K562 (cell line): ENCODE measurements around the gene NUP62. TPM values are rescaled to one million over a fixed set of nuclear protein-coding genes. Genes with fewer than 3 reads are reported as not detected.

Source experiments
- ATAC-seq: fragments of 200-7000 bp; cut with Tn5 transposase; 3 replicates; pipeline ENCODE4 v1.9.1; 2020; ENCODE audit warnings: moderate library complexity
- BruUV-seq: library from RNA; stranded (reverse); fragments of 400-500 nt; replicated peaks from 2 replicates; lab custom pipeline; 2021; lab: Mats Ljungman, UMichigan
- CTCF ChIA-PET: fragments of 300-600 bp; formaldehyde crosslinking; extraction: SDS; loops from one replicate; lab custom pipeline; 2021; ENCODE audit warnings: low intra/inter-chr PET ratio; lab: Yijun Ruan, JAX
- POLR2A ChIA-PET: fragments of 300-600, 350-650 bp; sonication (Branson Sonifier 250); formaldehyde crosslinking; extraction: SDS; loops from one replicate; lab custom pipeline; 2021; ENCODE audit warnings: antibody characterized with exemption, inconsistent platforms; lab: Yijun Ruan, JAX
- DNase-seq, 4 experiments: peaks; one replicate each; pipeline versions ENCODE4 v3.0.0 to v3.0.0-alpha.2; 2011 to 2018; ENCODE audit warnings: low spot score in 3 of 4, mixed read lengths in 3 of 4; ENCODE audit errors: extremely low read depth in 1 of 4
- FAIRE-seq: peaks from 2 replicates; lab custom pipeline; 2011; peaks lifted over from hg19 to GRCh38; lab: Jason Lieb, UNC
- H2AFZ ChIP-seq: 2 replicates; pipeline ENCODE4 v1.6.0; 2011; ENCODE audit warnings: low read depth, low read length, control low read depth, inconsistent platforms
- H3K27ac ChIP-seq: fragments of 200-600 bp; 3 replicates; pipeline ENCODE4 v1.8.0; 2011; ENCODE audit warnings: low read depth, mild to moderate bottlenecking, control low read depth, inconsistent platforms, low read length, moderate library complexity, mixed read lengths; ENCODE audit errors: extremely low read depth
- H3K27me3 ChIP-seq, 2 experiments: fragments of 300-600 bp in 1 of 2; 2 replicates in 1 of 2; 3 replicates in 1 of 2; pipeline versions ENCODE4 v1.6.0 to v1.8.0; 2011; ENCODE audit warnings: inconsistent platforms in 2 of 2, low read length in 2 of 2, mild to moderate bottlenecking in 1 of 2, mixed read lengths in 1 of 2, moderate library complexity in 1 of 2; ENCODE audit not compliant: control insufficient read depth in 2 of 2, insufficient read depth in 2 of 2
- H3K36me3 ChIP-seq: fragments of 300-600 bp; 3 replicates; pipeline ENCODE4 v1.8.0; 2011; ENCODE audit warnings: mild to moderate bottlenecking, low read length, inconsistent platforms; ENCODE audit not compliant: control insufficient read depth, insufficient read depth
- H3K4me1 ChIP-seq, 2 experiments: fragments of 200-600 bp in 1 of 2; replicated peaks in 1 of 2; 2 replicates in 1 of 2; 3 replicates in 1 of 2; pipeline versions ENCODE4 v1.5.1 to v1.8.0; 2011; ENCODE audit warnings: inconsistent platforms in 2 of 2, low read length in 2 of 2, mild to moderate bottlenecking in 1 of 2, mixed read lengths in 1 of 2, moderate library complexity in 1 of 2; ENCODE audit not compliant: control insufficient read depth in 2 of 2, insufficient read depth in 2 of 2
- H3K4me2 ChIP-seq: 2 replicates; pipeline ENCODE4 v1.6.1; 2011; ENCODE audit warnings: low read length, control low read depth, inconsistent platforms, mixed read lengths; ENCODE audit not compliant: insufficient read depth
- H3K4me3 ChIP-seq: fragments of 200-600 bp; sonication (generic), shearing (Covaris generic); 2 replicates; pipeline ENCODE4 v1.5.1; 2016; ENCODE audit warnings: control low read depth, inconsistent platforms
- H3K79me2 ChIP-seq: fragments of 200-600 bp; 3 replicates; pipeline ENCODE4 v1.8.0; 2011; ENCODE audit warnings: low read length, inconsistent platforms; ENCODE audit not compliant: control insufficient read depth, insufficient read depth
- H3K9ac ChIP-seq, 2 experiments: 2 replicates each; pipeline versions ENCODE4 v1.6.0 to v1.6.1; 2011; ENCODE audit warnings: low read depth in 2 of 2, low read length in 2 of 2, control low read depth in 1 of 2, inconsistent platforms in 1 of 2, mild to moderate bottlenecking in 1 of 2, mixed read lengths in 1 of 2; ENCODE audit not compliant: insufficient read depth in 1 of 2
- H3K9me1 ChIP-seq: one replicate; pipeline ENCODE4 v1.6.0; 2011; ENCODE audit warnings: inconsistent platforms, mild to moderate bottlenecking, low read length, moderate library complexity; ENCODE audit not compliant: control insufficient read depth, insufficient read depth
- H3K9me3 ChIP-seq: replicated peaks from 2 replicates; pipeline ENCODE4 v1.5.1; 2011; ENCODE audit warnings: low read depth, low read length, inconsistent platforms; ENCODE audit not compliant: control insufficient read depth, insufficient read depth
- H4K20me1 ChIP-seq: replicated peaks from 2 replicates; pipeline ENCODE4 v1.6.1; 2011; ENCODE audit warnings: low read length, inconsistent platforms, mixed read lengths; ENCODE audit not compliant: control insufficient read depth, insufficient read depth
- ATF6 ChIP-seq: sonication (generic); formaldehyde crosslinking; IDR thresholded peaks from 2 replicates; pipeline ENCODE4 v1.4.0; 2020; ENCODE audit warnings: mild to moderate bottlenecking, missing genetic modification reagents
- CREB5 ChIP-seq: fragments of 250-450 bp; sonication (Bioruptor Pico); IDR thresholded peaks from 2 replicates; pipeline ENCODE4 v1.5.0; 2020; ENCODE audit warnings: mild to moderate bottlenecking
- E2F3 ChIP-seq: fragments of 250-450 bp; sonication (Bioruptor Pico); IDR thresholded peaks from 2 replicates; pipeline ENCODE4 v1.4.0; 2020; ENCODE audit warnings: mild to moderate bottlenecking
- ELK1 ChIP-seq: sonication (generic); formaldehyde crosslinking; IDR thresholded peaks from 2 replicates; pipeline ENCODE4 v1.8.1; 2022; ENCODE audit warnings: missing genetic modification reagents
- EP300 ChIP-seq: IDR thresholded peaks from 2 replicates; pipeline ENCODE4 v1.6.1; 2012; ENCODE audit warnings: low read length, improper control_type of control experiment
- EP400 ChIP-seq: fragments of 450-650 bp; IDR thresholded peaks from 2 replicates; pipeline ENCODE4 v1.6.1; 2017; ENCODE audit warnings: antibody characterized with exemption, mild to moderate bottlenecking, moderate library complexity
- FOXA3 ChIP-seq, 2 experiments: fragments of 450-650 bp in 1 of 2; sonication (generic) in 1 of 2; formaldehyde crosslinking; IDR thresholded peaks in 1 of 2; conservative IDR thresholded peaks in 1 of 2; 2 replicates each; pipeline versions ENCODE4 v1.4.0 to v1.8.0; 2020 to 2022; ENCODE audit warnings: mild to moderate bottlenecking in 2 of 2, missing genetic modification reagents in 1 of 2
- HINFP ChIP-seq: fragments of 450-650 bp; conservative IDR thresholded peaks from 2 replicates; pipeline ENCODE4 v1.6.1; 2016; ENCODE audit warnings: missing genetic modification characterization, low read depth, mild to moderate bottlenecking, control low read depth, missing compliant biosample characterization
- HMGXB4 ChIP-seq: sonication (generic); formaldehyde crosslinking; IDR thresholded peaks from 2 replicates; pipeline ENCODE4 v1.8.1; 2023; ENCODE audit warnings: mild to moderate bottlenecking, missing genetic modification reagents
- NR2F6 ChIP-seq: fragments of 450-650 bp; formaldehyde crosslinking; IDR thresholded peaks from 2 replicates; pipeline ENCODE4 v1.4.0; 2020; ENCODE audit warnings: mild to moderate bottlenecking
- RFX1 ChIP-seq: fragments of 450-650 bp; IDR thresholded peaks from 2 replicates; pipeline ENCODE4 v1.6.1; 2016; ENCODE audit warnings: mild to moderate bottlenecking, moderate library complexity
- U2AF1 ChIP-seq: fragments of 200-400 bp; formaldehyde crosslinking; optimal IDR thresholded peaks from 2 replicates; pipeline ENCODE3; 2017; ENCODE audit warnings: mild to moderate bottlenecking, low read depth, low read length, moderate library complexity
- ZBED1 ChIP-seq: IDR thresholded peaks from 2 replicates; pipeline ENCODE4 v1.6.1; 2014
- ZNF384 ChIP-seq: IDR thresholded peaks from 2 replicates; pipeline ENCODE4 v1.6.1; 2012; ENCODE audit warnings: low read depth, low read length, improper control_type of control experiment
- WGBS: fragments of 100-300 bp; shearing (Covaris generic); methylation state at CpG from one replicate; pipeline ENCODE4 v1.1.6; 2016; ENCODE audit warnings: low coverage, mixed read lengths; ENCODE audit not compliant: insufficient coverage; ENCODE audit errors: missing lambda C conversion rate; 5-methylcytosine and 5-hydroxymethylcytosine counted together
- in situ Hi-C: fragments of 300-500 bp; cut with MboI; formaldehyde crosslinking; loops from 4 replicates; pipeline ENCODE4 v1.15.0; 2018; ENCODE audit warnings: inconsistent platforms, mixed read lengths
- intact Hi-C: fragments of 100-400 bp; cut with micrococcal nuclease; formaldehyde crosslinking; loops from 2 replicates; pipeline ENCODE4 v1.14.2; 2022
- polyA plus RNA-seq, 8 experiments: library from polyadenylated mRNA; depleted of rRNA in 4 of 8; stranded (reverse) in 5 of 8; unstranded in 3 of 8; fragments of >200 nt; fragmentation: Nextera tagmentation in 2 of 8; fragmentation: Illumina TruSeq in 1 of 8; extraction: Ambion mirVana in 2 of 8; extraction: Trizol in 1 of 8; gene quantifications; 2 replicates each; pipeline versions ENCODE4 v1.2.1 to v1.2.3, GENCODE V29; 2011 to 2014; ENCODE audit warnings: inconsistent platforms in 1 of 8, missing spikeins in 1 of 8
- total RNA-seq, 7 experiments: library from RNA; depleted of rRNA in 6 of 7; stranded (reverse); fragments of >200 nt in 6 of 7; fragmentation: Illumina TruSeq in 2 of 7; extraction: Trizol in 2 of 7; gene quantifications; 2 replicates each; pipeline versions ENCODE4 v1.2.1 to v1.2.3, GENCODE V29; 2011 to 2021; ENCODE audit warnings: low replicate concordance in 1 of 7

The NUP62 gene
- total and polyA plus RNA-seq, 9 of the 15 experiments (the other 6 are each of a cell fraction or from before 2014, with no cell fraction given) = 16.9 to 109 (median 66.0) TPM

GRCh38 chr19:49949742-49950589 is 20.7 kb upstream of the NUP62 start:
- in situ Hi-C loops = no loop called here
- WGBS = 9% methylated on average over 8 of the region's 11 CpGs
- Histone ChIP-seq H3K9me1 (no peaks in the 10 kb centered on the region), H3K27me3 (peaks cover 3 to 4% of the 10 kb centered on the region in 2 experiments; a peak in 3 of 5 replicates), H3K4me2 (no peak overlapping the region), H3K4me1 (peaks cover 12% of the 10 kb centered on the region in 2 experiments; a peak in 4 of 5 replicates), H3K9ac (peak overlapping the region in 1 of 2 experiments; percentile 4; a peak in 1 of 4 replicates), H4K20me1 (no peaks in the 10 kb centered on the region), H3K36me3 (no peaks in the 10 kb centered on the region), H3K79me2 (no peaks in the 10 kb centered on the region), H2AFZ (no peak overlapping the region), H3K9me3 (no peaks in the 10 kb centered on the region), H3K27ac (no peak overlapping the region), H3K4me3 (no peak overlapping the region)
- BruUV-seq = no TSS peak
- no peak for ATAC-seq
- intact Hi-C loops = no loop called here
- ChIA-PET CTCF (no interaction called here), POLR2A (no interaction called here)
- no peak for FAIRE-seq
- peak in 1 of 4 experiments; percentile 16 for DNase-seq
- TF ChIP-seq ELK1 (no peak), ZBED1 (no peak), EP400 (no peak), ATF6 (CRISPR knock-in tag) (no peak), ZNF384 (no peak), RFX1 (peak; percentile 82), HINFP (tag) (no peak), NR2F6 (no peak), HMGXB4 (CRISPR knock-in tag) (no peak), E2F3 (CRISPR knock-in tag) (no peak), CREB5 (CRISPR knock-in tag) (no peak), EP300 (no peak), U2AF1 (no peak), FOXA3 (CRISPR knock-in tag; conservative IDR thresholded peaks at IDR 0.05 in 1 of 2, IDR thresholded peaks at IDR 0.05 in 1 of 2) (no peak)
